Ishikawa (cell line): ENCODE results near the gene FOXE3.

Experiments used
- CEBPB ChIP-seq: IDR thresholded peaks from 2 replicates; pipeline ENCODE4 v1.6.1; 2012
- CREB1 ChIP-seq: IDR thresholded peaks from 2 replicates; pipeline ENCODE4 v1.6.1; 2012; ENCODE audit warnings: low read depth
- EGR1 ChIP-seq: IDR thresholded peaks from 2 replicates; pipeline ENCODE4 v1.6.1; 2012
- EP300 ChIP-seq: IDR thresholded peaks from 2 replicates; pipeline ENCODE4 v1.6.1; 2012; ENCODE audit warnings: borderline replicate concordance
- FOXM1 ChIP-seq: IDR thresholded peaks from 2 replicates; pipeline ENCODE4 v1.6.1; 2012; ENCODE audit warnings: low read depth, borderline replicate concordance
- NFIC ChIP-seq: IDR thresholded peaks from 2 replicates; pipeline ENCODE4 v1.6.1; 2012
- RAD21 ChIP-seq: IDR thresholded peaks from 2 replicates; pipeline ENCODE4 v1.6.1; 2012; ENCODE audit warnings: low read depth
- TAF1 ChIP-seq: IDR thresholded peaks from 2 replicates; pipeline ENCODE4 v1.6.1; 2012; ENCODE audit warnings: low read depth, mild to moderate bottlenecking
- TCF12 ChIP-seq: IDR thresholded peaks from 2 replicates; pipeline ENCODE4 v1.6.1; 2012; ENCODE audit warnings: low read depth
- TEAD4 ChIP-seq: IDR thresholded peaks from 2 replicates; pipeline ENCODE4 v1.6.1; 2012
- YY1 ChIP-seq: IDR thresholded peaks from 2 replicates; pipeline ENCODE4 v1.6.1; 2012; ENCODE audit warnings: low read depth
- ZBTB7A ChIP-seq: IDR thresholded peaks from 2 replicates; pipeline ENCODE4 v1.6.1; 2012; ENCODE audit warnings: low read depth
- TF ChIP-seq, protein P1 (sequence below): IDR thresholded peaks from 2 replicates; pipeline ENCODE4 v1.6.1; 2012
- TF ChIP-seq, protein P2 (sequence below): IDR thresholded peaks from 2 replicates; pipeline ENCODE4 v1.6.1; 2012
- TF ChIP-seq, protein P3 (sequence below): IDR thresholded peaks from 2 replicates; pipeline ENCODE4 v1.6.1; 2012; ENCODE audit warnings: low read depth, mild to moderate bottlenecking

The FOXE3 gene

DNA sequence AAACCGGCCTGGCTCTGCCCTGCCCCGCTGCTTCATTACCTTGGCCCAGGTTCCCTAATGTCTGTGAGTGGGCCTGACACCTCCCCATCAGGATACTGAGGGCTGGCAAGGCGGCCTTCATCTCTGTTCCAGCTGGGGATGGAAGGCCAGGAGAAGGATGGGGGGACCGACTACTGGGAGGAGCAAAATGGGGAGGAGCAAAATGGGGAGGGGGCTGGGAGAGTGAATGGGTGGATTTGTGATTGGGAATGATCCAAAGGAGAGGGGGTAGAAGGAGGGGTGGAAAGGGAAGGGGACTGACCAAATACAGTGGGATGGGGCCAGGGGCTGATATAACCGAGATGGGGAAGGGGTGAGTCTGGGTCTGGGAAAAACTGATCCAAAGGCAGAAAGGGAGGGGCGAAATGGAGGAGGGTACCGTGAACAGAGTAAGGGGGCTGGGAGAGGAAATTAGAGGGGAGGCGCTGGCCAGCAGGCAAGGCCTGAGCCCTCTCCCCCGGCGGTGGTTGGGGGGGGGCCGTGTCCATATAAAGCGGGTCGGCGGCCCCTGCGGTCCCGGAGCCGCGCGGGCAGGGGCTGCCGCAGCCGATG, at the start of gene FOXE3:
TSS of gene FOXE3 (plus strand) at position 558 of the 591 bp plus-strand sequence. CDS start at position 589, 31 bp downstream.
- no peak for TF ChIP-seq EGR1
- TF ChIP-seq CEBPB, result no peak
- TF ChIP-seq TAF1, result no peak
- TF ChIP-seq, protein P1, sequence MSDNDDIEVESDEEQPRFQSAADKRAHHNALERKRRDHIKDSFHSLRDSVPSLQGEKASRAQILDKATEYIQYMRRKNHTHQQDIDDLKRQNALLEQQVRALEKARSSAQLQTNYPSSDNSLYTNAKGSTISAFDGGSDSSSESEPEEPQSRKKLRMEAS, result no peak
- no peak for TF ChIP-seq ZBTB7A
- TF ChIP-seq, protein P2, sequence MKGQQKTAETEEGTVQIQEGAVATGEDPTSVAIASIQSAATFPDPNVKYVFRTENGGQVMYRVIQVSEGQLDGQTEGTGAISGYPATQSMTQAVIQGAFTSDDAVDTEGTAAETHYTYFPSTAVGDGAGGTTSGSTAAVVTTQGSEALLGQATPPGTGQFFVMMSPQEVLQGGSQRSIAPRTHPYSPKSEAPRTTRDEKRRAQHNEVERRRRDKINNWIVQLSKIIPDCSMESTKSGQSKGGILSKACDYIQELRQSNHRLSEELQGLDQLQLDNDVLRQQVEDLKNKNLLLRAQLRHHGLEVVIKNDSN, result no peak
- no peak for TF ChIP-seq TCF12
- TF ChIP-seq, protein P3, sequence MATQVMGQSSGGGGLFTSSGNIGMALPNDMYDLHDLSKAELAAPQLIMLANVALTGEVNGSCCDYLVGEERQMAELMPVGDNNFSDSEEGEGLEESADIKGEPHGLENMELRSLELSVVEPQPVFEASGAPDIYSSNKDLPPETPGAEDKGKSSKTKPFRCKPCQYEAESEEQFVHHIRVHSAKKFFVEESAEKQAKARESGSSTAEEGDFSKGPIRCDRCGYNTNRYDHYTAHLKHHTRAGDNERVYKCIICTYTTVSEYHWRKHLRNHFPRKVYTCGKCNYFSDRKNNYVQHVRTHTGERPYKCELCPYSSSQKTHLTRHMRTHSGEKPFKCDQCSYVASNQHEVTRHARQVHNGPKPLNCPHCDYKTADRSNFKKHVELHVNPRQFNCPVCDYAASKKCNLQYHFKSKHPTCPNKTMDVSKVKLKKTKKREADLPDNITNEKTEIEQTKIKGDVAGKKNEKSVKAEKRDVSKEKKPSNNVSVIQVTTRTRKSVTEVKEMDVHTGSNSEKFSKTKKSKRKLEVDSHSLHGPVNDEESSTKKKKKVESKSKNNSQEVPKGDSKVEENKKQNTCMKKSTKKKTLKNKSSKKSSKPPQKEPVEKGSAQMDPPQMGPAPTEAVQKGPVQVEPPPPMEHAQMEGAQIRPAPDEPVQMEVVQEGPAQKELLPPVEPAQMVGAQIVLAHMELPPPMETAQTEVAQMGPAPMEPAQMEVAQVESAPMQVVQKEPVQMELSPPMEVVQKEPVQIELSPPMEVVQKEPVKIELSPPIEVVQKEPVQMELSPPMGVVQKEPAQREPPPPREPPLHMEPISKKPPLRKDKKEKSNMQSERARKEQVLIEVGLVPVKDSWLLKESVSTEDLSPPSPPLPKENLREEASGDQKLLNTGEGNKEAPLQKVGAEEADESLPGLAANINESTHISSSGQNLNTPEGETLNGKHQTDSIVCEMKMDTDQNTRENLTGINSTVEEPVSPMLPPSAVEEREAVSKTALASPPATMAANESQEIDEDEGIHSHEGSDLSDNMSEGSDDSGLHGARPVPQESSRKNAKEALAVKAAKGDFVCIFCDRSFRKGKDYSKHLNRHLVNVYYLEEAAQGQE, result no peak
- TF ChIP-seq EP300, result no peak
- TF ChIP-seq NFIC, result no peak
- no peak for TF ChIP-seq RAD21

DNA sequence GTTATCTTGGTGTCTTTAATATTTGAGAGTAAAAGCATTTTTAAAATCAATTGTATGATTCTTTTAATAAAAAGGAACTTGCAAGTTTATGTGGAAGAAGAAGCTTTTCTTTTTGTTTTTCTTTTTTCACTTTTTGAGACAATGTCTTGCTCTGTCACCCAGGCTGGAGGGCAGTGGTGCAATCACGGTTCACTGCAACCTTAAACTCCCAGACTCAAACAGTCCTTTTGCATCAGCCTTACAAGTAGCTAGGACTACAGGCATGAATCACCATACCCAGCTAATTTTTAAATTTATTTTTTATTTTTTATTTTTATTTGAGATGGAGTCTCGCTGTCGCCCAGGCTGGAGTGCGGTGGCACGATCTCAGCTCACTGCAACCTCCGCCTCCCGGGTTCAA, 48.4 kb upstream of the FOXE3 start:
- TF ChIP-seq YY1 (no peak), TEAD4 (no peak), ZBTB7A (no peak), EP300 (no peak), RAD21 (no peak), CEBPB (no peak), EGR1 (no peak), CREB1 (no peak)
- TF ChIP-seq, protein P2, result no peak
- TF ChIP-seq, protein P1, result no peak

DNA sequence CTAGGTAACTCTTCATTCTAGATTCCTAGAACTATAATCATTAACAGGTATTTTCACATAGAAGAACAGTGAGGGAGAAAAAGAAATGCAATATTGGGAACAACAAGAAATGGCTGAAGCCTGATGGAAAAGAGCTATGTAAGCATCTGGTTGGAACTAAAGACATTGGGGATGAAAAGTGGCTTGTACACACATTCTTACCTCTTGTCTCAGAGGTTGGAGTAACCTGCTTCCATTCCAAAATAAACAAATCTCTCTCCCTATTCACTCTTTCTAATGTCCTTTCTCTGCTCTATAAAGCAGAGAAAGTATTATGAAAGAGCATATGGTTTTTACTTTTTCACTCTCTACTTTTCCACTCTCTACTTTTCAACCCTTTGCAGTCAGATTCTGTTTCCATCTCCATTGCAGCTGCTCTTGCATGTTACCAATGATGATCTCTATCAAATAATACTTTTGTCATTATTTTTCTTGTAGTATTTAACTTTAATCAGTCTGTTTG, 45.0 kb upstream of the FOXE3 start:
- TF ChIP-seq EGR1 (no peak), EP300 (no peak), TAF1 (no peak), FOXM1 (no peak), CEBPB (no peak), RAD21 (no peak), TCF12 (no peak), CREB1 (no peak), TEAD4 (no peak), YY1 (no peak), NFIC (no peak)
- TF ChIP-seq, protein P2, result no peak
- TF ChIP-seq, protein P3, result no peak
- TF ChIP-seq, protein P1, result no peak

DNA sequence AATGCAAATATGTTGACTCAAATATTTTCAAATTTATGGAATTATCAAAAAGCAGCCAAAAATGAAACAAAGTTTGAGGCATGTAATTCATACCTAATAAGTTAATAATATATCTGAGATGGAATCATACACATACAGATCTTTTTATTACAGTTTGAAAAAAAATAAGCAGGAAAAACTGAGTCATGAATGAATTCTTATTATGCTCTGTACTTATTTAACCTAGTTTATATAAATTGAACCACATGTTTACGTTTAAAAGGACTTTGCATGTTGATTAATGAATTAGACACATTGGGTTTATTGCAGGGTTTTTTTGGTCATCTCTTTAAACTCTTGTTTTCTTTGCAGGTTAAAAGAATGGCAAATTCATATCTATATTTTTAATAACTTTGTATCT, 41.6 kb upstream of the FOXE3 start:
- TF ChIP-seq RAD21 (no peak), YY1 (no peak), TAF1 (no peak), TEAD4 (no peak), FOXM1 (no peak)
- TF ChIP-seq, protein P3, result no peak
- TF ChIP-seq, protein P2, result no peak
- TF ChIP-seq, protein P1, result no peak
